Measurements from ENCODE around the gene HLA-DQB1. TPM values are rescaled to one million over a fixed set of nuclear protein-coding genes. Genes with fewer than 3 reads are reported as not detected.

Gene HLA-DQB1
- total and polyA plus RNA-seq, 2 donors (not counting 1 experiment from before 2014, with no cell fraction given), result not detected

DNA sequence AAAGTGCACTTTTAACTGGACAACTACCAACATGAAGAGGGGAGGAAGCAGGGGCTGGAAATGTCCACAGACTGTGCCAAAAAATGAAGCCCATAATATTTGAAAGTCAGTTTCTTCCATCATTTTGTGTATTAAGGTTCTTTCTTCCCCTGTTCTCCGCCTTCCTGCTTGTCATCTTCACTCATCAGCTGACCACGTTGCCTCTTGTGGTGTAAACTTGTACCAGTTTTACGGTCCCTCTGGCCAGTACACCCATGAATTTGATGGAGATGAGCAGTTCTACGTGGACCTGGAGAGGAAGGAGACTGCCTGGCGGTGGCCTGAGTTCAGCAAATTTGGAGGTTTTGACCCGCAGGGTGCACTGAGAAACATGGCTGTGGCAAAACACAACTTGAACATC lies 25.3 kb downstream of the HLA-DQB1 start:
- Histone ChIP-seq H3K27ac (ENCODE audit: insufficient read depth, low read length) (no peak overlapping the region), H2AFZ (ENCODE audit: low read length) (no peak overlapping the region), H3K9me3 (ENCODE audit: control insufficient read depth, insufficient read depth, low read depth, low read length) (no peaks in the 10 kb centered on the region), H3K36me3 (ENCODE audit: control insufficient read depth, insufficient read depth, low read length) (no peaks in the 10 kb centered on the region), H3K4me3 (replicated peaks in 1 of 4; ENCODE audit: control extremely low read depth in 1 of 4, insufficient read depth in 1 of 4, low read depth in 3 of 4, low read length in 4 of 4) (no peak overlapping the region), H3K79me2 (ENCODE audit: control insufficient read depth, insufficient read depth, low read length) (no peaks in the 10 kb centered on the region), H3K9ac (ENCODE audit: insufficient read depth, low read length) (no peak overlapping the region), H3K4me1 (ENCODE audit: control insufficient read depth, extremely low read depth, insufficient read depth, low read length) (no peaks in the 10 kb centered on the region), H4K20me1 (ENCODE audit: control insufficient read depth, extremely low read depth, insufficient read depth, low read length) (no peaks in the 10 kb centered on the region), H3K4me2 (ENCODE audit: extremely low read depth, insufficient read depth, low read length) (no peak overlapping the region), H3K27me3 (ENCODE audit: control insufficient read depth, insufficient read depth, low read length) (no peaks in the 10 kb centered on the region)
- TF ChIP-seq, protein P1, sequence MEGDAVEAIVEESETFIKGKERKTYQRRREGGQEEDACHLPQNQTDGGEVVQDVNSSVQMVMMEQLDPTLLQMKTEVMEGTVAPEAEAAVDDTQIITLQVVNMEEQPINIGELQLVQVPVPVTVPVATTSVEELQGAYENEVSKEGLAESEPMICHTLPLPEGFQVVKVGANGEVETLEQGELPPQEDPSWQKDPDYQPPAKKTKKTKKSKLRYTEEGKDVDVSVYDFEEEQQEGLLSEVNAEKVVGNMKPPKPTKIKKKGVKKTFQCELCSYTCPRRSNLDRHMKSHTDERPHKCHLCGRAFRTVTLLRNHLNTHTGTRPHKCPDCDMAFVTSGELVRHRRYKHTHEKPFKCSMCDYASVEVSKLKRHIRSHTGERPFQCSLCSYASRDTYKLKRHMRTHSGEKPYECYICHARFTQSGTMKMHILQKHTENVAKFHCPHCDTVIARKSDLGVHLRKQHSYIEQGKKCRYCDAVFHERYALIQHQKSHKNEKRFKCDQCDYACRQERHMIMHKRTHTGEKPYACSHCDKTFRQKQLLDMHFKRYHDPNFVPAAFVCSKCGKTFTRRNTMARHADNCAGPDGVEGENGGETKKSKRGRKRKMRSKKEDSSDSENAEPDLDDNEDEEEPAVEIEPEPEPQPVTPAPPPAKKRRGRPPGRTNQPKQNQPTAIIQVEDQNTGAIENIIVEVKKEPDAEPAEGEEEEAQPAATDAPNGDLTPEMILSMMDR (conservative IDR thresholded peaks at IDR 0.05 in 1 of 2, IDR thresholded peaks at IDR 0.05 in 1 of 2; ENCODE audit: low read depth in 1 of 2, low read length in 2 of 2), result no peak
- TF ChIP-seq EZH2 (IDR thresholded peaks at IDR 0.05; ENCODE audit: low read length, missing control alignments), result no peak
- DNase-seq (ENCODE audit: low read depth in 2 of 2), result no peak

DNA sequence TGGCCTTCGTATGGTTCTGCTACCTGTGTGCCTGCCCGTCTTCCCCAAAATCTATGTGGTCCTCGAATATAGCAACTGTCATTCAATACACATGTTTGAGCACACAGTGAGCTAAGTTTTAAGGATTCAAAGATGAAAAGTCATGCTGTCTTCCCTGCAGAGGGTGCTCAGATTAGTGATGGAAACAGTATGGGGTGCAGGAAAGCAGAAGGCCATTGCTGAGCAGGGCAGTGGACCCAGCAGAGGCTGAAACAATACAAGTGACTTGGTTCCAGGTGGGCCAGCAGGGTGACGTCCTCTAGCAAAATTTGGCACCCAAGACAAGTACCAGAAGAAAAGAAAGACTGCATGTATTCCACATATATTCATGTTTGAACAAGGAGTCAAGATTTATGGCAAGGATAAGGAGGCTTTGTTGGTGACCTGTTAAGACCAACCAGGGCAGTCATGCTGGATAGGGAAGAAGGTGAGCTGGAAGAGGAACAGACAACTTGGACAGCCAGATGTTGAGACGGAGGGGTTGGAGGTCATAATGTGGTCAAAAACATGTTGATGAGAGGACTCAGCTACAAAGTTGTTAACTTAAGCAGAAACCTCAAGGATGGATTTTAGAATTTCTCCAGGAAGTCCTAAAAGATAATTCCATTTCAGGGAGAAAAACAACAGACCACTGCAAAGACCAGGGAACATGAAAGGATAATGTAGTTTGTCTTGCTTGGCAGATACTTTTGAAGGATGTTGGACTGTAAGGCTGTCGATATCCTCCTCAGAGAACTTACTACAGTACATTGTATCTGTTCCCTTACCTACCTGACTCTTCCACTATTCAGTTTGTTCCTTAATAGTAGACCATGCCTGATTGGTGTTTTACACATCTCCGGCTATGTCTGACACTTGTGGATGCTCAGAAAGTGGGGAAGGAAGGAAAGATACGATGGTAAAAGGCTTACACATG lies 26.7 kb downstream of the HLA-DQB1 start:
- Histone ChIP-seq H3K36me3 (ENCODE audit: control insufficient read depth, insufficient read depth, low read length) (no peaks in the 10 kb centered on the region), H3K9ac (ENCODE audit: insufficient read depth, low read length) (no peak overlapping the region), H3K4me2 (ENCODE audit: extremely low read depth, insufficient read depth, low read length) (no peak overlapping the region), H3K27me3 (ENCODE audit: control insufficient read depth, insufficient read depth, low read length) (no peaks in the 10 kb centered on the region), H3K79me2 (ENCODE audit: control insufficient read depth, insufficient read depth, low read length) (no peaks in the 10 kb centered on the region), H3K4me1 (ENCODE audit: control insufficient read depth, extremely low read depth, insufficient read depth, low read length) (no peaks in the 10 kb centered on the region), H2AFZ (ENCODE audit: low read length) (no peak overlapping the region), H3K27ac (ENCODE audit: insufficient read depth, low read length) (no peak overlapping the region), H4K20me1 (ENCODE audit: control insufficient read depth, extremely low read depth, insufficient read depth, low read length) (no peaks in the 10 kb centered on the region), H3K9me3 (ENCODE audit: control insufficient read depth, insufficient read depth, low read depth, low read length) (no peaks in the 10 kb centered on the region), H3K4me3 (replicated peaks in 1 of 4; ENCODE audit: control extremely low read depth in 1 of 4, insufficient read depth in 1 of 4, low read depth in 3 of 4, low read length in 4 of 4) (no peak overlapping the region)
- no peak for TF ChIP-seq EZH2 (IDR thresholded peaks at IDR 0.05; ENCODE audit: low read length, missing control alignments)
- TF ChIP-seq, protein P1 (conservative IDR thresholded peaks at IDR 0.05 in 1 of 2, IDR thresholded peaks at IDR 0.05 in 1 of 2; ENCODE audit: low read depth in 1 of 2, low read length in 2 of 2), result no peak
- no peak for DNase-seq (ENCODE audit: low read depth in 2 of 2)

DNA sequence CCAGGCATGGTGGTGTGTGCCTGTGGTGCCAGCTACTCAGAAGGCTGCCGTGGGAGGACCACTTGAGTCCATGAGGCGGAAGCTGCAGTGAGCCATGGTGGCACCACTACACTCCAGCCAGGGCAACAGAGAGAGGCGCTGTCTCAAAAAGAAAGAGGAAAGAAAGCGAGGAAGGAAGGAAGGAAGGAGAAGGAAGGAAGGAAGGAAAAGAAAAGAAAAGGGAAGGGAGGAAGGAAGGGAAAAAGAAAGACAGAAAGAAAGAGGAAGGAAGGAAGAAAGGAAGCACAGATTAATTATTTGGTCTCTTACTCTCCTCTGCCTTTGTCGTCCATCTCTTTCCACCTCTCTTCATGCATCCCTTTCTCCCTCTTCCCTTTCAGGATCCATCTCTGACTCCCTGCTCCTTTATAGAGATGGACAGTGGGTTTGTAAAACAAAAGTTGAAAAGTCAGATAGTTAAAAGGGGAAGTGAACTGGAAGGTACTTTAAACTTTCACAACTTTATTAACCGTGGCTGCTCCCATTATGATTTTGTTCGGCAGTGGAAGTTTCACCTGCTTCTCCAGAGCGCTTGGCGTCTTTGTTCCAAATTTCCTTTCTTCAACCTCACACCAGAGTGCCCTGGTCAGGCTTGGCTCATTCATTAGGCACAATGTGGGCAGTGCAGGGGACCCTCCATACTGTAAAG lies 27.8 kb downstream of the HLA-DQB1 start:
- no peak overlapping the region for H3K27ac ChIP-seq (ENCODE audit: insufficient read depth, low read length)
- no peak for DNase-seq (ENCODE audit: low read depth in 2 of 2)
- H3K27me3 ChIP-seq (ENCODE audit: control insufficient read depth, insufficient read depth, low read length), result no peaks in the 10 kb centered on the region
- no peaks in the 10 kb centered on the region for H3K79me2 ChIP-seq (ENCODE audit: control insufficient read depth, insufficient read depth, low read length)
- TF ChIP-seq, protein P1 (conservative IDR thresholded peaks at IDR 0.05 in 1 of 2, IDR thresholded peaks at IDR 0.05 in 1 of 2; ENCODE audit: low read depth in 1 of 2, low read length in 2 of 2), result no peak
- TF ChIP-seq EZH2 (IDR thresholded peaks at IDR 0.05; ENCODE audit: low read length, missing control alignments), result no peak
- no peak overlapping the region for H3K4me3 ChIP-seq (replicated peaks in 1 of 4; ENCODE audit: control extremely low read depth in 1 of 4, insufficient read depth in 1 of 4, low read depth in 3 of 4, low read length in 4 of 4)
- H3K9ac ChIP-seq (ENCODE audit: insufficient read depth, low read length), result no peak overlapping the region
- no peaks in the 10 kb centered on the region for H3K9me3 ChIP-seq (ENCODE audit: control insufficient read depth, insufficient read depth, low read depth, low read length)
- no peaks in the 10 kb centered on the region for H3K36me3 ChIP-seq (ENCODE audit: control insufficient read depth, insufficient read depth, low read length)
- no peak overlapping the region for H2AFZ ChIP-seq (ENCODE audit: low read length)
- no peak overlapping the region for H3K4me2 ChIP-seq (ENCODE audit: extremely low read depth, insufficient read depth, low read length)
- no peaks in the 10 kb centered on the region for H4K20me1 ChIP-seq (ENCODE audit: control insufficient read depth, extremely low read depth, insufficient read depth, low read length)
- no peaks in the 10 kb centered on the region for H3K4me1 ChIP-seq (ENCODE audit: control insufficient read depth, extremely low read depth, insufficient read depth, low read length)

Data from fibroblast of lung (primary cell).